HCT116 (cell line): ENCODE results near the gene GM2A. TPM values are rescaled to one million over a fixed set of nuclear protein-coding genes. Genes with fewer than 3 reads are reported as not detected.

ENCODE experiments used
- ATAC-seq: fragments of 200-7000 bp; cut with Tn5 transposase; 2 replicates; pipeline ENCODE4 v1.9.1; 2020; ENCODE audit warnings: mild to moderate bottlenecking, moderate library complexity
- BruUV-seq: library from RNA; stranded (reverse); fragments of 400-500 nt; replicated peaks from 2 replicates; lab custom pipeline; 2021; lab: Mats Ljungman, UMichigan
- CTCF ChIA-PET: fragments of 300-600 bp; sonication (Branson Sonifier 250); formaldehyde crosslinking; loops from one replicate; lab custom pipeline; 2021; ENCODE audit warnings: antibody characterized with exemption; lab: Charles Lee
- POLR2A ChIA-PET: fragments of 300-600, 350-600 bp; sonication (Branson Sonifier 250); formaldehyde crosslinking; loops from one replicate; lab custom pipeline; 2021; ENCODE audit warnings: antibody characterized with exemption; lab: Charles Lee
- RAD21 ChIA-PET, 2 experiments: fragments of 300-600 bp; sonication (Branson Sonifier 250); formaldehyde crosslinking; loops; one replicate each; lab custom pipeline; 2023; ENCODE audit warnings: low total read pairs in 2 of 2; ENCODE audit not compliant: uncharacterized antibody in 2 of 2, unreplicated experiment in 2 of 2, low non-redundant PET in 1 of 2; lab: Charles Lee
- DNase-seq: peaks from one replicate; pipeline ENCODE4 v3.0.0-alpha.2; 2010; ENCODE audit warnings: low read depth, low spot score
- H2AFZ ChIP-seq: fragments of 200-600 bp; shearing (Covaris generic), sonication (generic); 2 replicates; pipeline ENCODE4 v1.6.1; 2017; ENCODE audit warnings: low read depth, mixed run types, mixed read lengths, antibody characterized with exemption, low read length; ENCODE audit not compliant: poor library complexity, severe bottlenecking
- H3K27ac ChIP-seq: 2 replicates; pipeline ENCODE4 v1.5.1; 2012; ENCODE audit warnings: low read depth, low read length
- H3K27me3 ChIP-seq: fragments of 200-600 bp; sonication (generic); 2 replicates; pipeline ENCODE4 v1.6.1; 2016; ENCODE audit warnings: mixed run types, low read length, mixed read lengths; ENCODE audit not compliant: insufficient read depth
- H3K36me3 ChIP-seq, 2 experiments: fragments of 200-500 bp in 1 of 2; fragments of 200-600 bp in 1 of 2; sonication (Bioruptor generic) in 1 of 2; sonication (generic) in 1 of 2; 2 replicates each; pipeline versions ENCODE4 v1.5.1 to v1.6.1; 2014 to 2016; ENCODE audit warnings: low read length in 2 of 2, inconsistent platforms in 1 of 2, mixed read lengths in 1 of 2, mixed run types in 1 of 2; ENCODE audit not compliant: insufficient read depth in 2 of 2, control insufficient read depth in 1 of 2
- H3K4me1 ChIP-seq, 2 experiments: fragments of 200-600 bp in 1 of 2; sonication (generic) in 1 of 2; 2 replicates each; pipeline versions ENCODE4 v1.5.1 to v1.6.1; 2012 to 2017; ENCODE audit warnings: low read length in 2 of 2, inconsistent platforms in 1 of 2, mild to moderate bottlenecking in 1 of 2, mixed read lengths in 1 of 2, mixed run types in 1 of 2, moderate library complexity in 1 of 2; ENCODE audit not compliant: insufficient read depth in 2 of 2, control insufficient read depth in 1 of 2
- H3K4me2 ChIP-seq: fragments of 200-600 bp; sonication (generic); 2 replicates; pipeline ENCODE4 v1.6.1; 2017; ENCODE audit warnings: mixed run types, low read length, mixed read lengths
- H3K4me3 ChIP-seq, 2 experiments: fragments of 200-600 bp in 1 of 2; sonication (generic) in 1 of 2; replicated peaks in 1 of 2; 2 replicates each; pipeline ENCODE4 v1.5.1; 2011 to 2016; ENCODE audit warnings: low read length in 2 of 2, control low read depth in 1 of 2, low read depth in 1 of 2, mild to moderate bottlenecking in 1 of 2, mixed read lengths in 1 of 2, mixed run types in 1 of 2
- H3K79me2 ChIP-seq: fragments of 200-600 bp; sonication (generic); 2 replicates; pipeline ENCODE4 v1.6.1; 2017; ENCODE audit warnings: mild to moderate bottlenecking, mixed run types, low read length, moderate library complexity, mixed read lengths; ENCODE audit not compliant: insufficient read depth
- H3K9ac ChIP-seq: fragments of 200-600 bp; sonication (generic); 2 replicates; pipeline ENCODE4 v1.6.1; 2016; ENCODE audit warnings: low read length, mixed read lengths
- H3K9me2 ChIP-seq: fragments of 200-600 bp; sonication (generic), shearing (Covaris generic); 2 replicates; pipeline ENCODE4 v1.6.1; 2017; ENCODE audit warnings: mixed run types, mild to moderate bottlenecking, moderate library complexity; ENCODE audit not compliant: insufficient read depth
- H3K9me3 ChIP-seq, 2 experiments: fragments of 200-500 bp in 1 of 2; fragments of 200-600 bp in 1 of 2; sonication (Bioruptor generic) in 1 of 2; sonication (generic) in 1 of 2; 2 replicates each; pipeline ENCODE4 v1.6.1; 2014 to 2017; ENCODE audit warnings: low read length in 2 of 2, mixed read lengths in 2 of 2, inconsistent platforms in 1 of 2, low read depth in 1 of 2, mild to moderate bottlenecking in 1 of 2, mixed run types in 1 of 2, moderate library complexity in 1 of 2; ENCODE audit not compliant: control insufficient read depth in 1 of 2, insufficient read depth in 1 of 2
- H4K20me1 ChIP-seq: fragments of 200-600 bp; sonication (generic), shearing (Covaris generic); 2 replicates; pipeline ENCODE4 v1.6.1; 2017; ENCODE audit warnings: mixed run types, mild to moderate bottlenecking, moderate library complexity; ENCODE audit not compliant: insufficient read depth
- ATF3 ChIP-seq: IDR thresholded peaks from 2 replicates; pipeline ENCODE4 v1.6.1; 2012
- CBX3 ChIP-seq: IDR thresholded peaks from 2 replicates; pipeline ENCODE4 v1.6.1; 2012; ENCODE audit warnings: low read depth
- CEBPB ChIP-seq: IDR thresholded peaks from 2 replicates; pipeline ENCODE4 v1.6.1; 2012; ENCODE audit warnings: low read depth
- CTCF ChIP-seq, 3 experiments: fragments of 200-600 bp in 1 of 3; sonication (generic) in 1 of 3; IDR thresholded peaks in 2 of 3; conservative IDR thresholded peaks in 1 of 3; 2 replicates each; pipeline ENCODE4 v1.5.1; 2012 to 2017; ENCODE audit warnings: low read depth in 2 of 3, low read length in 2 of 3, antibody characterized with exemption in 1 of 3, borderline replicate concordance in 1 of 3, control low read depth in 1 of 3, mild to moderate bottlenecking in 1 of 3, mixed read lengths in 1 of 3, mixed run types in 1 of 3, moderate library complexity in 1 of 3; ENCODE audit not compliant: insufficient read depth in 1 of 3
- ELF1 ChIP-seq: IDR thresholded peaks from 2 replicates; pipeline ENCODE4 v1.6.1; 2012; ENCODE audit warnings: low read depth, borderline replicate concordance
- EZH2 ChIP-seq: fragments of 200-600 bp; sonication (generic); IDR thresholded peaks from 2 replicates; pipeline ENCODE4 v1.6.1; 2017; ENCODE audit warnings: antibody characterized with exemption, mixed run types
- EZH2phosphoT487 ChIP-seq: fragments of 200-600 bp; IDR thresholded peaks from 2 replicates; pipeline ENCODE4 v1.6.1; 2018; ENCODE audit warnings: antibody characterized with exemption, borderline replicate concordance
- FOSL1 ChIP-seq: IDR thresholded peaks from 2 replicates; pipeline ENCODE4 v1.6.1; 2012; ENCODE audit warnings: low read depth
- JUND ChIP-seq: IDR thresholded peaks from 2 replicates; pipeline ENCODE4 v1.6.1; 2012
- MAX ChIP-seq: IDR thresholded peaks from 2 replicates; pipeline ENCODE4 v1.6.1; 2012
- POLR2A ChIP-seq: IDR thresholded peaks from 2 replicates; pipeline ENCODE4 v1.7.0; 2011; ENCODE audit warnings: borderline replicate concordance; ENCODE audit not compliant: insufficient read depth, insufficient read length; ENCODE audit errors: extremely low read depth
- POLR2AphosphoS5 ChIP-seq: IDR thresholded peaks from 2 replicates; pipeline ENCODE4 v1.6.1; 2011; ENCODE audit warnings: mild to moderate bottlenecking, low read depth, low read length, moderate library complexity
- RAD21 ChIP-seq: IDR thresholded peaks from 2 replicates; pipeline ENCODE4 v1.6.1; 2012; ENCODE audit warnings: low read depth, mild to moderate bottlenecking
- REST ChIP-seq: IDR thresholded peaks from 2 replicates; pipeline ENCODE4 v1.6.1; 2012; ENCODE audit warnings: low read depth
- SP1 ChIP-seq: IDR thresholded peaks from 2 replicates; pipeline ENCODE4 v1.6.1; 2012; ENCODE audit warnings: low read depth
- SRF ChIP-seq: IDR thresholded peaks from 2 replicates; pipeline ENCODE4 v1.6.1; 2012; ENCODE audit warnings: low read depth
- TCF7L2 ChIP-seq: IDR thresholded peaks from 2 replicates; pipeline ENCODE4 v1.7.0; 2011; ENCODE audit warnings: borderline replicate concordance, inconsistent platforms; ENCODE audit not compliant: insufficient read depth, insufficient read length; ENCODE audit errors: extremely low read depth
- intact Hi-C: fragments of 100-400 bp; cut with micrococcal nuclease; formaldehyde crosslinking; loops from 2 replicates; pipeline ENCODE4 v1.10.0; 2022
- total RNA-seq: library from RNA; stranded (reverse); gene quantifications from one replicate; pipeline ENCODE4 v1.2.1, GENCODE V29; 2021; ENCODE audit not compliant: unreplicated experiment

Gene GM2A
- total RNA-seq, 1 experiment from 2014 or later: 25.0 TPM

- no peak for TF ChIP-seq REST
- TF ChIP-seq EZH2: no peak
- TF ChIP-seq, all 23 proteins: peak for 0
Observed at GRCh38 chr5:151258816-151259215, 5.8 kb downstream of the GM2A start (continued).

- no peak overlapping the region for H2AFZ ChIP-seq
- CTCF ChIA-PET: no interaction called here
- no peaks in the 10 kb centered on the region for H3K36me3 ChIP-seq
- BruUV-seq: no TSS peak
- no peaks in the 10 kb centered on the region for H3K27me3 ChIP-seq
- H3K4me3 ChIP-seq: no peak overlapping the region
- TF ChIP-seq CBX3 (no peak), RAD21 (no peak), ELF1 (no peak), EZH2phosphoT487 (no peak), MAX (no peak), POLR2AphosphoS5 (no peak), TCF7L2 (no peak), JUND (no peak), CEBPB (no peak), CTCF (IDR thresholded peaks at IDR 0.05 in 2 of 3, conservative IDR thresholded peaks at IDR 0.05 in 1 of 3; ENCODE audit: borderline replicate concordance in 1 of 3, insufficient read depth in 1 of 3, low read depth in 2 of 3, low read length in 2 of 3) (no peak), EZH2 (no peak), POLR2A (no peak), SP1 (no peak), FOSL1 (no peak), SRF (no peak), ATF3 (no peak)
- no peaks in the 10 kb centered on the region for H3K79me2 ChIP-seq
- POLR2A ChIA-PET: no interaction called here
- no peak overlapping the region for H3K4me2 ChIP-seq
- RAD21 ChIA-PET: no interaction called here
- H3K9me2 ChIP-seq: no peaks in the 10 kb centered on the region
- H4K20me1 ChIP-seq: no peaks in the 10 kb centered on the region
- intact Hi-C loops: loop anchor here (10.0 kb wide), 1 partner anchor 485 kb away; no protein-coding TSS in a partner anchor
- ATAC-seq (no peak), DNase-seq (no peak)
- no peak overlapping the region for H3K9ac ChIP-seq
- no peaks in the 10 kb centered on the region for H3K9me3 ChIP-seq
- H3K4me1 ChIP-seq: peaks cover 7 to 37% of the 10 kb centered on the region in 2 experiments; a peak in 3 of 4 replicates
- H3K27ac ChIP-seq: no peak overlapping the region
Observed at GRCh38 chr5:151259931-151260330, 6.9 kb downstream of the GM2A start.
